HepG2 (cell line): ENCODE data around the gene KRTAP20-4. TPM values are rescaled to one million over a fixed set of nuclear protein-coding genes. Genes with fewer than 3 reads are reported as not detected.

Experiments
- AHDC1 ChIP-seq: sonication (generic); formaldehyde crosslinking; IDR thresholded peaks from 2 replicates; pipeline ENCODE4 v1.5.1; 2020; ENCODE audit warnings: mild to moderate bottlenecking, missing genetic modification reagents, borderline replicate concordance
- HDAC6 ChIP-seq: fragments of 200-600 bp; sonication (generic); IDR thresholded peaks from 2 replicates; pipeline ENCODE4 v1.7.0; 2017; ENCODE audit warnings: mild to moderate bottlenecking, antibody characterized with exemption, low read length, low read depth
- KDM2A ChIP-seq: sonication (generic); formaldehyde crosslinking; IDR thresholded peaks from 2 replicates; pipeline ENCODE4 v1.4.0; 2020; ENCODE audit warnings: low read depth, missing genetic modification reagents, borderline replicate concordance
- TFDP2 ChIP-seq: sonication (generic); formaldehyde crosslinking; IDR thresholded peaks from 2 replicates; pipeline ENCODE4 v1.4.0; 2020; ENCODE audit warnings: missing genetic modification reagents
- ZBTB39 ChIP-seq: sonication (generic); formaldehyde crosslinking; IDR thresholded peaks from 2 replicates; pipeline ENCODE4 v1.5.0; 2020; ENCODE audit warnings: missing genetic modification reagents
- ZNF776 ChIP-seq: sonication (generic); formaldehyde crosslinking; IDR thresholded peaks from 2 replicates; pipeline ENCODE4 v1.4.0; 2020; ENCODE audit warnings: mild to moderate bottlenecking, missing genetic modification reagents
- polyA plus RNA-seq, 8 experiments: library from polyadenylated mRNA; depleted of rRNA in 3 of 8; stranded (reverse) in 7 of 8; unstranded in 1 of 8; fragments of >200 nt; fragmentation: Illumina TruSeq in 4 of 8; extraction: Trizol in 4 of 8; gene quantifications; 2 replicates each; pipeline versions ENCODE4 v1.2.1 to v1.2.3, GENCODE V29; 2011 to 2016; ENCODE audit warnings: low read depth in 4 of 8, missing spikeins in 1 of 8, mixed read lengths in 1 of 8; ENCODE audit not compliant: insufficient read depth in 1 of 8
- total RNA-seq, 5 experiments: library from RNA; depleted of rRNA; stranded (reverse); fragments of >200 nt; fragmentation: Illumina TruSeq; extraction: Trizol; gene quantifications; 2 replicates each; pipeline ENCODE4 v1.2.3, GENCODE V29; 2016; ENCODE audit warnings: low read depth in 1 of 5
- TF ChIP-seq, protein P1 (sequence below): sonication (generic); formaldehyde crosslinking; IDR thresholded peaks from 2 replicates; pipeline ENCODE4 v1.5.0; 2020; ENCODE audit warnings: missing genetic modification reagents

Gene KRTAP20-4
- total and polyA plus RNA-seq, 2 of the 13 experiments (the other 11 are each of a cell fraction or from before 2014, with no cell fraction given), result not detected

- TF ChIP-seq, protein P1, sequence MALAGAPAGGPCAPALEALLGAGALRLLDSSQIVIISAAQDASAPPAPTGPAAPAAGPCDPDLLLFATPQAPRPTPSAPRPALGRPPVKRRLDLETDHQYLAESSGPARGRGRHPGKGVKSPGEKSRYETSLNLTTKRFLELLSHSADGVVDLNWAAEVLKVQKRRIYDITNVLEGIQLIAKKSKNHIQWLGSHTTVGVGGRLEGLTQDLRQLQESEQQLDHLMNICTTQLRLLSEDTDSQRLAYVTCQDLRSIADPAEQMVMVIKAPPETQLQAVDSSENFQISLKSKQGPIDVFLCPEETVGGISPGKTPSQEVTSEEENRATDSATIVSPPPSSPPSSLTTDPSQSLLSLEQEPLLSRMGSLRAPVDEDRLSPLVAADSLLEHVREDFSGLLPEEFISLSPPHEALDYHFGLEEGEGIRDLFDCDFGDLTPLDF (CRISPR knock-in tag), result no peak
- TF ChIP-seq ZBTB39, result no peak
- no peak for TF ChIP-seq ZNF776
- no peak for TF ChIP-seq HDAC6
- TF ChIP-seq KDM2A (CRISPR knock-in tag), result no peak
- TF ChIP-seq AHDC1, result no peak
- no peak for TF ChIP-seq TFDP2 (CRISPR knock-in tag)
Observed at GRCh38 chr21:30628109-30628508, 7.7 kb downstream of the KRTAP20-4 start (continued).
